ENCODE data around the gene GPD1.

GPD1 gene

DNA sequence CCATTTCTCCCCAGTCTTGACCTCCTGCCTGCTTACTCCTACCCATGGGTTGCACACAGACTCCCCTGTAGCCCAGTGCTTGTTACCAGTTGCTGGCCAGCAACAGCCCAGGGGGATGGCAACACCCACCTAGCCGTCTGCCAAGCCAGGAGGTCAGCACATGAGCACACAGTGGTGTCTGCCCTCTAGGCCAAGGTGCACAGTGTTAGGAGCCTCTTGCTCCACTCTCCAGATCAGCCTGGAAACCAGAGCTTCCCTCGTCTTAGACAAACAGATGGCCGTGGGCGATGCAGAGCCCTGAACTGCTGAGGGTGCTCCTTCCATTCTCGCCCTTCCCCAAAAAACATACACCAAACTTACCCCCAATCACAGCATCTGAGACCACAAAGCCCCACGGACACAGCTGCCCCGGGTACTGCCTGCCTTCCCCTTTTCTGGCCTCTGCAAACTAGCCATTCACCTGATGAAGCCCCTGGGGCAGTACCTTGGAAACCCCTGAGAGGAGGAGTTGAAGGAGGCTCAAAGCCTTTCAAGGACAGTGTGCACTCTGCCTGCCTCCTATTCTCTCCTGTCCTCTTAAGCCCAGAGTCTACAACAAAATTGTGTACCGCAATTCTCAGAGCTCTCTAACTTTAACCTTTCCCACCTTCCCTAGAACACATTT lies 1.0 kb upstream of the GPD1 start:
- no peak for DNase-seq

DNA sequence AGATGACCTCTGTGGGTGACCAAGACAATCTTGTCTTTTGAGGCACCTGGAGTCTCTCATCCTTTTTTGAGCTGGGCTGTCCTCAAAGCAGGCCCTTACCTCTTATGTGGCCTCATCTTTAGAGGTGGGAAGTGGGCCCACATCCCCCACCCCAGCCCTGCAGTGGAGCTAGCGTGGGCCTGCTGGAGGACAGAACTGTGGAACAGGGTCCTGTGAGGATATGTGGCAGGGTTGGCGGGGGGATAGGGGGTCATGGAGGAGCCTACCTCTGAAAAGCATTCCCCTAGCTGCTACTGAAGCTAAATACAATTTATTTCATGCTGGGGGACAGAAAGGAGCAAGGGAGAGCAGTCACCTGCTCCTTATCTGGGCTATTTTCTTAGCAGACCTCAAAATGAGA lies 457 bp upstream of the GPD1 start:
- DNase-seq = no peak

- DNase-seq = no peak
Measured at GRCh38 chr12:50104417-50105366, 884 bp downstream of the GPD1 start.

GRCh38 chr12:50105913-50106450 lies 2.2 kb downstream of the GPD1 start:
- no peak for DNase-seq

DNA sequence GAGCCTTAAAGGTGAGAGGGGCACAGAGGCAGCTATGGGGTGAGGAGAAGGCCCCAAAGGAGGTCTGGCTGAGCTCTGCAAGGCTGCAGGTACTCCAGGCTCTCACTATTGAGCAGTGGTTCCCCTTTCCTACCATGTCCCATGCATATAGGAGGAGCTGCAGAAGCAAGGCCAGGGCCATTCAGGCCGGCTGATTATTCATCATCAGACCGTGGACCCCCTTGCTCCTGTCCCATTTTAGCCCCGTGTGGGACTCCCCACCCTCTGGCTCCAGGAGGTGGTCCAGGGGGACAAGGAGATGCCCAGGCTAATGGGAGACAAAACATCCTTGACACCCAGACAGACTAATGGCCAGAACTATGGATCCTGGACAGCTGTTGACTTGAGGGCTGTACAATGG lies 3.1 kb downstream of the GPD1 start:
- DNase-seq = no peak

GRCh38 chr12:50107416-50108268 lies 3.8 kb downstream of the GPD1 start:
- DNase-seq = no peak

DNA sequence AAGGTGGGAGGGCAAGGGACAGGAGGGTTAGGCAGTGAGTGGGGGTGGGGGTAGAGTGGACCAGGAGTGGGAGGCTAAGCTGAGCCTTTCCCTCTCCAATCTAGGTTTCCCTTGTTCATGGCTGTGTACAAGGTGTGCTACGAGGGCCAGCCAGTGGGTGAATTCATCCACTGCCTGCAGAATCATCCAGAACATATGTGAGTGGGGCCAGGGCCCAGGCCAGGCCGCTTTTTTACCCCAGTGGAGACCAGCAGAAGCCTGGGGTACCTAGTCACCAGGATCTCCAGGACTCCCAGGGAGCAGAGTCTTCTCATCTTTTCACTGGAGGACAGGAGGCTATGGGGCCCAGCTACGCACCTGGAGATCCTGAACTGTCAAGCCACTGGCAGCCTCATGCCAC lies 5.5 kb downstream of the GPD1 start:
- no peak for DNase-seq

- DNase-seq = no peak
Measured at GRCh38 chr12:50110127-50110761, 6.4 kb downstream of the GPD1 start.

GRCh38 chr12:50110762-50111351 lies 7.0 kb downstream of the GPD1 start:
- DNase-seq = no peak

DNA sequence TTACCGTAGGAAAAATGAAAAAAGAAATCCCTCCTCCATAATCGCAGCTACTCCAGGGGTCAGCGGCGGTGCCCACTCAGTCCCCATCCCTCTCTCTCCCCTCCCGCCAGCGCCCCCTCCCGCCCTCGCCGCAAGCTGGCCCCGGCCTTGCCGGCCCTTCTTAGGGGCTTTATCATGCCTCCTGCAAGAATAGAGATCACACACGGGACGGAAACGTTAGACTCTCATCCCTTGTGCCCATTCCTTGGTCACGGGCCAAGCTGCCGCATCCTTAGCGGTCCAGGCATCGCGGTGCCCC lies 7.5 kb downstream of the GPD1 start:
- DNase-seq = no peak

GRCh38 chr12:50111693-50112455 lies 8.1 kb downstream of the GPD1 start, which contains the start of gene COX14:
TSS of gene COX14 (plus strand) at chr12:50112236. CDS start at chr12:50120044, 7,808 bp downstream.
- DNase-seq = peak; percentile 100

GRCh38 chr12:50112456-50113218 lies 8.8 kb downstream of the GPD1 start:
- no peak for DNase-seq

DNA sequence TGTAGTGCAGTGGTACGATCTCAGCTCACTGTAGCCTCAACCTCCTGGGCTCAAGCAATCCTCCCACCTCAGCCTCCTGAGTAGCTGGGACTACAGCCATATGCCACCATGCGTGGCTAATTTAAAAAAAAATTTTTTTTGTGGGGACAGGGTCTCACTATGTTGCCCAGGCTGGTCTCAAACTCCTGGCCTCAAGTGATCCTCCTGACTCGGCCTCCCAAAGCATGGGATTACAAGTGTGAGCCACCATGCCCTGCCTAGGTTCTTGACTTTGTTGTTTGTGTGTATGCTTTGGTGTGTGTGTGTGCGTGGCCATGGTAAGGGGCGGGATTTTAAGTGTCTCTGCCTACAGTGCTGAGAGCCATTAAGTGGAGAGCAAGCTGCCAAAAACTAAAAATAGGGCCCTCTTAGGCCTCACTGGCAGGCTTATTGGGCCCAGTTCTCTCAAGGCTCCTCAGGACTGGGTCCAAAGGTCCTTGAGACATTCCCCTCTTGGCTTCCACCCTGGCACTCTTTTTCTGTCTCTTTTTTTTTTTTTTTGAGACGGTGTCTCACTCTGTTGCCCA lies 13.3 kb downstream of the GPD1 start:
- no peak for DNase-seq

- DNase-seq = no peak
Measured at GRCh38 chr12:50119387-50119786, 15.6 kb downstream of the GPD1 start.

- no peak for DNase-seq
Measured at GRCh38 chr12:50120521-50120920, 16.7 kb downstream of the GPD1 start.

DNA sequence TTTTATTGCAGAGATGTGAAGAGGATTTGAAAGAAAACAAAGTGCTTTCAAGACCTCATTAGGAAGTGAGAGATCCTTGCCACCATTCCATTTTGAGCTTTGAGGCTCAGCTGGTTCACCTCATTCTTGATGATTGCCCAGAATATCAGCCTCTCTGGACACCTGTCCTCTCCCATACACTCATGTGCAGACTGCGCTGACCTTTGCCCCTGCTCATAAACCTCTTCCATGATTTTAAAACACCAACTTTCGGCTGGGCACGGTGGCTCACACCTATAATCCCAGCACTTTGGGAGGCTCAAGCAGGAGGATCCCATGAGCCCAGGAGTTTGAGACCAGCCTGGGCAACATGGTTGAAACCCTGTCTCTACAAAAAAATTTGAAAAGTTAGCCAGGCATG lies 17.1 kb downstream of the GPD1 start:
- DNase-seq = no peak

DNA sequence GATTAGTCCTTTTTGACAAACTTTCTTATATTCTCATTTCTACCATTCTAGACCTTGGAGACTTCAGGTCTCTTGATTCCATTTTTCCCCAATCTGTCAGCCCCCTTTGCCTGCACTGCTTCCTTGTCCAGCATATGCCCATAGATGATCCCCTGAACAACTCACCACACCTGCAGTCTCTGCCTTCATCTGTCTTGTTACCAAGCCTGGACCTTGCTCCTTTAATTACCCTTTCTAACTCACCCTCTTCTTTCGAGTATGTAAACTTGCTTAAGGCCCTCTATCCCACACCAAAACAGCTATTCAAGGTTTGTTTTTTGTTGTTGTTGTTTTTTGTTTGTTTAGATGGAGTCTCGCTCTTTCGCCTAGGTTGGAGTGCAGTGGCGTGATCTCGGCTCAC lies 17.8 kb downstream of the GPD1 start:
- DNase-seq = no peak

DNA sequence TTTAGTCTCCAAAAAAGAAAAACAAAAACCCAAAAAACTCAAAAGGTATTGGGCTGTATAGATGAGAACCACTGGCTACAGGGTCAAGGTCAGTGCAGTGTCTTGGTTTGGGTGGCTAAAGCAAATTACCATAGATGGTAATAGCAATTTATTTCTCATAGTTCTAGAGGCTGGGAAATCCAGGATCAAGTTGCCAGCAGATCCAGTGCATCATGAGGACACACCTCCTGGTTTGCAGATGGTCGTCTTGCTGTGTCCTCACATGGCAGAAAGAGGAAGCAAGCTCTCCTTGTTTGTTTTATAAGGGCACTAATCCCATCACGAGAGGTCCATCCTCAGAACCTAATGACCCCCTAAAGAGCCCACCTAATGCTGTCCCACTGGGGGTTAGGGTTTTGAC lies 19.4 kb downstream of the GPD1 start:
- no peak for DNase-seq

GRCh38 chr12:50127546-50127945 lies 23.7 kb downstream of the GPD1 start:
- no peak for DNase-seq

DNA sequence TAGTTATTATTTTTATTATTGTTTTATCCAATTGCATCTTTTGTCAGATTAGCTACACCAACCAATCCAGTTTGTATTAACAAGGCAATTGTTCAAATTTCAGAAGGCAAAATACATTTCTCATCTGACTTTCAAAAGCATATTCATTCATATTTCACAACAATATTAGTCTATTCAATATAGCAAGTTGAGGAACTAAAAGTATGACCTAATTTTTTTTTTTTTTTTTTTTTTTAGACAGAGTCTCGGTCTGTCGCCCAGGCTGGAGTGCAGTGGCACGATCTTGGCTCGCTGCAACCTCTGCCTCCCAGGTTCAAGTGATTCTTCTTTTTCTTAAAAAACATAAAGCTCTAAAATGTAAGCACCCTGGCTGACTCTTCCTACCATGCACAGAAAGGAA lies 25.5 kb downstream of the GPD1 start:
- no peak for DNase-seq

All from CD4-positive, alpha-beta T cell treated with Interleukin-21 for 1 hour (primary cell).